ENCODE results near the gene OBSCN. TPM values are rescaled to one million over a fixed set of nuclear protein-coding genes. Genes with fewer than 3 reads are reported as not detected.

OBSCN gene
- total and polyA plus RNA-seq, 10 of the 15 experiments (the other 5 are each of a cell fraction or from before 2014, with no cell fraction given), result 0.01 to 0.36 (median 0.08) TPM; not detected in 2

DNA sequence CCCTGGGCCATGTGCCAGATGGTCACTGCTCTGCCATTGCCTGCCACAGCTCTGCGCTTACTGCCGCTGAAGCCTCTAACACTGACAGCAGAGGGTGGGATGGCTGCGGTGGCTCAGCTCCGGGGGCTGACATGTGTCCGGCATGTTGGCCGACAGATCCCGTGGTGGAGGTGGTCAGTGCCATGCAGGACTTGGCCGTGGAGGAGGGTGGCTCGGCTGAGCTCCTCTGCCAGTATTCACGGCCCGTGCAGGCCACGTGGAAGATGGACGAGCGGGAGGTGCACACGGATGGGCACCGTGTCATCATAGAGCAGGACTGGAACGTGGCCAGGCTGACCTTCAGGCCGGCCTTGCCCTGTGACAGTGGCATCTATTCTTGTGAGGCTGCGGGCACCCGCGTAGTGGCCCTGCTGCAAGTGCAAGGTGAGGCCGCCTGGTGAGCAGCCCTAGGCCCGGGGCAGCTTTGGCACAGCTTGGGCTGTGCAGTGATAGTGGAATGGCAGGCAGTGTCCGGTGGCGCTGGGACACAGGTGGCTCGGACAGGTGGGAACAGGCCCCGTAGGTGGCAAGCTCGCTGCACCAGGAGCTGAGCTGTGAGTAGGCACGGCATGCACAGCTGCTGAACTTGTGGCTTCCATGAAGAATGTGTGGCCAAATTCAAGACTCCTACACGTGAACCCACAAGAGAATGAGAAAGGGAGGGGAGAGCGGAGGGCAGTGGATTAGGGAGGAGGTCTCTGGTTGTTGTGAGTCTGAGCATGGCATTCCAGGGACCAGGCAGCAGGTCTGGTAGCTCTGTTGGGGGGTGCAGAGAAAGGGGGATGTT is 107.0 kb downstream of the OBSCN start:
- Histone ChIP-seq H4K20me1 (ENCODE audit: control insufficient read depth, insufficient read depth) (no peaks in the 10 kb centered on the region), H3K4me2 (ENCODE audit: control insufficient read depth, insufficient read depth) (no peak overlapping the region), H3K9me3 (replicated peaks; ENCODE audit: control insufficient read depth, insufficient read depth, low read length) (peaks cover 7% of the 10 kb centered on the region; the same call in 1 of the 3 replicates), H3K27ac (ENCODE audit: control insufficient read depth, insufficient read depth) (no peak overlapping the region), H3K27me3 (replicated peaks in 1 of 2; ENCODE audit: control insufficient read depth in 2 of 2, insufficient read depth in 2 of 2, low read length in 1 of 2) (no peaks in the 10 kb centered on the region), H3K4me1 (ENCODE audit: control insufficient read depth, insufficient read depth, low read length) (no peaks in the 10 kb centered on the region), H3K4me3 (no peak overlapping the region), H3K9ac (ENCODE audit: control insufficient read depth, insufficient read depth, low read length) (no peak overlapping the region), H3K79me2 (ENCODE audit: control insufficient read depth, insufficient read depth, low read length) (no peaks in the 10 kb centered on the region), H3K36me3 (ENCODE audit: control insufficient read depth in 2 of 2, insufficient read depth in 2 of 2, low read length in 1 of 2) (no peaks in the 10 kb centered on the region), H2AFZ (ENCODE audit: control insufficient read depth, low read depth, low read length) (no peak overlapping the region)
- 60% methylated on average over 31 of the region's 31 CpGs for WGBS (ENCODE audit: insufficient coverage, insufficient replicate concordance, low lambda C conversion rate, missing lambda C conversion rate)
- FAIRE-seq (no peak), ATAC-seq (no peak), DNase-seq (ENCODE audit: low read depth, low spot score) (no peak)
- intact Hi-C loops (cut with micrococcal nuclease; ENCODE audit: unreplicated experiment), result no loop called here
- RAD21 ChIA-PET (ENCODE audit: unreplicated experiment), result no interaction called here
- no TSS peak for BruUV-seq (replicated peaks)
- SMC1A ChIA-PET (ENCODE audit: uncharacterized antibody, unreplicated experiment), result no interaction called here
- POLR2A ChIA-PET, result no interaction called here
- CTCF ChIA-PET, result no interaction called here
- no peak for TF ChIP-seq ATF7 (IDR thresholded peaks at IDR 0.05; ENCODE audit: low read depth)
- no peak for TF ChIP-seq BRCA1 (IDR thresholded peaks at IDR 0.05; ENCODE audit: low read depth, low read length)
- no peak for TF ChIP-seq POU2F2 (IDR thresholded peaks at IDR 0.05; ENCODE audit: borderline replicate concordance, low read depth, low read length)
- no peak for TF ChIP-seq NR2C2 (IDR thresholded peaks at IDR 0.05; ENCODE audit: borderline replicate concordance, control insufficient read depth, insufficient read length, low read depth)
- no peak for TF ChIP-seq RUNX3 (IDR thresholded peaks at IDR 0.05; ENCODE audit: low read length)
- no peak for TF ChIP-seq HDAC2 (IDR thresholded peaks at IDR 0.05)
- no peak for TF ChIP-seq JUNB (IDR thresholded peaks at IDR 0.05)
- TF ChIP-seq MTA2 (IDR thresholded peaks at IDR 0.05; ENCODE audit: low read depth), result no peak
- TF ChIP-seq ZNF207 (IDR thresholded peaks at IDR 0.05; ENCODE audit: borderline replicate concordance), result no peak
- TF ChIP-seq STAT1 (conservative IDR thresholded peaks at IDR 0.05), result no peak
- no peak for TF ChIP-seq ESRRA (IDR thresholded peaks at IDR 0.05; ENCODE audit: low read length)
- no peak for TF ChIP-seq SP1 (IDR thresholded peaks at IDR 0.05; ENCODE audit: low read depth, low read length)
- no peak for TF ChIP-seq CBX5 (IDR thresholded peaks at IDR 0.05; ENCODE audit: low read depth)
- no peak for TF ChIP-seq SUPT20H (IDR thresholded peaks at IDR 0.05; ENCODE audit: borderline replicate concordance, control insufficient read depth, low read depth, low read length)
- TF ChIP-seq ZSCAN29 (IDR thresholded peaks at IDR 0.05), result no peak
- TF ChIP-seq BCL3 (IDR thresholded peaks at IDR 0.05; ENCODE audit: borderline replicate concordance, insufficient read depth, low read depth, low read length, poor library complexity, severe bottlenecking), result no peak
- in situ Hi-C loops (cut with MboI), result no loop called here
